GM23338 (cell line): ENCODE measurements around the gene CACNB2.

Source experiments
- CREB1 ChIP-seq: fragments of 250-450 bp; sonication (Bioruptor Pico); IDR thresholded peaks from 2 replicates; pipeline ENCODE4 v1.5.0; 2020; ENCODE audit warnings: low read depth, mild to moderate bottlenecking, moderate library complexity
- EZH2 ChIP-seq: fragments of 200-600 bp; sonication (generic); IDR thresholded peaks from one replicate; pipeline ENCODE4 v1.8.0; 2017; ENCODE audit warnings: antibody characterized with exemption, mild to moderate bottlenecking, low read depth; ENCODE audit not compliant: unreplicated experiment
- EZH2phosphoT487 ChIP-seq: fragments of 200-600 bp; sonication (generic); IDR thresholded peaks from one replicate; pipeline ENCODE4 v1.8.1; 2018; ENCODE audit warnings: antibody characterized with exemption; ENCODE audit not compliant: unreplicated experiment
- JUNB ChIP-seq: IDR thresholded peaks from one replicate; pipeline ENCODE4 v1.6.1; 2016; ENCODE audit warnings: antibody characterized with exemption; ENCODE audit not compliant: unreplicated experiment
- NANOG ChIP-seq: IDR thresholded peaks from 2 replicates; pipeline ENCODE4 v1.6.1; 2016; ENCODE audit warnings: antibody characterized with exemption, borderline replicate concordance
- POLR2AphosphoS5 ChIP-seq: IDR thresholded peaks from 2 replicates; pipeline ENCODE4 v1.6.1; 2016; ENCODE audit warnings: antibody characterized with exemption, low read depth
- STAT1 ChIP-seq: IDR thresholded peaks from one replicate; pipeline ENCODE4 v1.6.1; 2016; ENCODE audit warnings: antibody characterized with exemption; ENCODE audit not compliant: unreplicated experiment
- ZNF331 ChIP-seq: fragments of 250-450 bp; sonication (Bioruptor Pico); IDR thresholded peaks from 2 replicates; pipeline ENCODE4 v1.5.0; 2020; ENCODE audit warnings: low read depth, mild to moderate bottlenecking, moderate library complexity
- TF ChIP-seq, protein P1 (sequence below), 2 experiments: fragments of 200-600 bp in 1 of 2; sonication (generic) in 1 of 2; conservative IDR thresholded peaks; 2 replicates each; pipeline versions ENCODE4 v1.5.1 to v1.6.1; 2016 to 2017; ENCODE audit warnings: antibody characterized with exemption in 2 of 2, low read depth in 2 of 2, mild to moderate bottlenecking in 2 of 2, moderate library complexity in 1 of 2
- TF ChIP-seq, protein P2 (sequence below): IDR thresholded peaks from one replicate; pipeline ENCODE4 v1.6.1; 2018; ENCODE audit warnings: antibody characterized with exemption; ENCODE audit not compliant: unreplicated experiment
- TF ChIP-seq, protein P3 (sequence below): fragments of 250-450 bp; sonication (Bioruptor Pico); IDR thresholded peaks from 2 replicates; pipeline ENCODE4 v1.5.0; 2020; ENCODE audit warnings: mild to moderate bottlenecking, moderate library complexity

DNA sequence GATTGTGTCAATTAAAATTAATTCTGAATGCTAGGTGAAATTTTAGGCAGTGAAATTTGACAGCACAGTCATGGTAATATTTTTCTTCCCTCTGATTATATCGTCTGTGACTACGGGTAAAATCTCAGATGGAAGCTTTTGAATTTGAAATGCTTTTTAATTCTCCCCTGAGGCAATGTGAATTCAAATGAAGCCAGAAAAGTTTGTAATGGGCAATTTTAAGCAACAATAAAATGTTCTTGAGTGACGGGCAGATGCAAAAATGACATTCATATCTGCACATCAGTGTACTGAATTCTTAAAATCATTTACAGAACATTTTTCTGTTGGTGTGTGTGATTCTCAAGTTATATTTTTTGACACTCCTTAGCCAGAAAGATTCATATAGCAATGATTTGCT, 376.6 kb downstream of the CACNB2 start:
- TF ChIP-seq EZH2: no peak
- no peak for TF ChIP-seq POLR2AphosphoS5
- TF ChIP-seq, protein P1, sequence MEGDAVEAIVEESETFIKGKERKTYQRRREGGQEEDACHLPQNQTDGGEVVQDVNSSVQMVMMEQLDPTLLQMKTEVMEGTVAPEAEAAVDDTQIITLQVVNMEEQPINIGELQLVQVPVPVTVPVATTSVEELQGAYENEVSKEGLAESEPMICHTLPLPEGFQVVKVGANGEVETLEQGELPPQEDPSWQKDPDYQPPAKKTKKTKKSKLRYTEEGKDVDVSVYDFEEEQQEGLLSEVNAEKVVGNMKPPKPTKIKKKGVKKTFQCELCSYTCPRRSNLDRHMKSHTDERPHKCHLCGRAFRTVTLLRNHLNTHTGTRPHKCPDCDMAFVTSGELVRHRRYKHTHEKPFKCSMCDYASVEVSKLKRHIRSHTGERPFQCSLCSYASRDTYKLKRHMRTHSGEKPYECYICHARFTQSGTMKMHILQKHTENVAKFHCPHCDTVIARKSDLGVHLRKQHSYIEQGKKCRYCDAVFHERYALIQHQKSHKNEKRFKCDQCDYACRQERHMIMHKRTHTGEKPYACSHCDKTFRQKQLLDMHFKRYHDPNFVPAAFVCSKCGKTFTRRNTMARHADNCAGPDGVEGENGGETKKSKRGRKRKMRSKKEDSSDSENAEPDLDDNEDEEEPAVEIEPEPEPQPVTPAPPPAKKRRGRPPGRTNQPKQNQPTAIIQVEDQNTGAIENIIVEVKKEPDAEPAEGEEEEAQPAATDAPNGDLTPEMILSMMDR (conservative IDR thresholded peaks at IDR 0.05; ENCODE audit: low read depth in 2 of 2): no peak
- no peak for TF ChIP-seq JUNB
- TF ChIP-seq, protein P2, sequence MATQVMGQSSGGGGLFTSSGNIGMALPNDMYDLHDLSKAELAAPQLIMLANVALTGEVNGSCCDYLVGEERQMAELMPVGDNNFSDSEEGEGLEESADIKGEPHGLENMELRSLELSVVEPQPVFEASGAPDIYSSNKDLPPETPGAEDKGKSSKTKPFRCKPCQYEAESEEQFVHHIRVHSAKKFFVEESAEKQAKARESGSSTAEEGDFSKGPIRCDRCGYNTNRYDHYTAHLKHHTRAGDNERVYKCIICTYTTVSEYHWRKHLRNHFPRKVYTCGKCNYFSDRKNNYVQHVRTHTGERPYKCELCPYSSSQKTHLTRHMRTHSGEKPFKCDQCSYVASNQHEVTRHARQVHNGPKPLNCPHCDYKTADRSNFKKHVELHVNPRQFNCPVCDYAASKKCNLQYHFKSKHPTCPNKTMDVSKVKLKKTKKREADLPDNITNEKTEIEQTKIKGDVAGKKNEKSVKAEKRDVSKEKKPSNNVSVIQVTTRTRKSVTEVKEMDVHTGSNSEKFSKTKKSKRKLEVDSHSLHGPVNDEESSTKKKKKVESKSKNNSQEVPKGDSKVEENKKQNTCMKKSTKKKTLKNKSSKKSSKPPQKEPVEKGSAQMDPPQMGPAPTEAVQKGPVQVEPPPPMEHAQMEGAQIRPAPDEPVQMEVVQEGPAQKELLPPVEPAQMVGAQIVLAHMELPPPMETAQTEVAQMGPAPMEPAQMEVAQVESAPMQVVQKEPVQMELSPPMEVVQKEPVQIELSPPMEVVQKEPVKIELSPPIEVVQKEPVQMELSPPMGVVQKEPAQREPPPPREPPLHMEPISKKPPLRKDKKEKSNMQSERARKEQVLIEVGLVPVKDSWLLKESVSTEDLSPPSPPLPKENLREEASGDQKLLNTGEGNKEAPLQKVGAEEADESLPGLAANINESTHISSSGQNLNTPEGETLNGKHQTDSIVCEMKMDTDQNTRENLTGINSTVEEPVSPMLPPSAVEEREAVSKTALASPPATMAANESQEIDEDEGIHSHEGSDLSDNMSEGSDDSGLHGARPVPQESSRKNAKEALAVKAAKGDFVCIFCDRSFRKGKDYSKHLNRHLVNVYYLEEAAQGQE: no peak
- no peak for TF ChIP-seq EZH2phosphoT487
- no peak for TF ChIP-seq STAT1
- TF ChIP-seq NANOG: no peak
- no peak for TF ChIP-seq CREB1 (CRISPR knock-in tag)
- no peak for TF ChIP-seq ZNF331 (CRISPR knock-in tag)
- TF ChIP-seq, protein P3, sequence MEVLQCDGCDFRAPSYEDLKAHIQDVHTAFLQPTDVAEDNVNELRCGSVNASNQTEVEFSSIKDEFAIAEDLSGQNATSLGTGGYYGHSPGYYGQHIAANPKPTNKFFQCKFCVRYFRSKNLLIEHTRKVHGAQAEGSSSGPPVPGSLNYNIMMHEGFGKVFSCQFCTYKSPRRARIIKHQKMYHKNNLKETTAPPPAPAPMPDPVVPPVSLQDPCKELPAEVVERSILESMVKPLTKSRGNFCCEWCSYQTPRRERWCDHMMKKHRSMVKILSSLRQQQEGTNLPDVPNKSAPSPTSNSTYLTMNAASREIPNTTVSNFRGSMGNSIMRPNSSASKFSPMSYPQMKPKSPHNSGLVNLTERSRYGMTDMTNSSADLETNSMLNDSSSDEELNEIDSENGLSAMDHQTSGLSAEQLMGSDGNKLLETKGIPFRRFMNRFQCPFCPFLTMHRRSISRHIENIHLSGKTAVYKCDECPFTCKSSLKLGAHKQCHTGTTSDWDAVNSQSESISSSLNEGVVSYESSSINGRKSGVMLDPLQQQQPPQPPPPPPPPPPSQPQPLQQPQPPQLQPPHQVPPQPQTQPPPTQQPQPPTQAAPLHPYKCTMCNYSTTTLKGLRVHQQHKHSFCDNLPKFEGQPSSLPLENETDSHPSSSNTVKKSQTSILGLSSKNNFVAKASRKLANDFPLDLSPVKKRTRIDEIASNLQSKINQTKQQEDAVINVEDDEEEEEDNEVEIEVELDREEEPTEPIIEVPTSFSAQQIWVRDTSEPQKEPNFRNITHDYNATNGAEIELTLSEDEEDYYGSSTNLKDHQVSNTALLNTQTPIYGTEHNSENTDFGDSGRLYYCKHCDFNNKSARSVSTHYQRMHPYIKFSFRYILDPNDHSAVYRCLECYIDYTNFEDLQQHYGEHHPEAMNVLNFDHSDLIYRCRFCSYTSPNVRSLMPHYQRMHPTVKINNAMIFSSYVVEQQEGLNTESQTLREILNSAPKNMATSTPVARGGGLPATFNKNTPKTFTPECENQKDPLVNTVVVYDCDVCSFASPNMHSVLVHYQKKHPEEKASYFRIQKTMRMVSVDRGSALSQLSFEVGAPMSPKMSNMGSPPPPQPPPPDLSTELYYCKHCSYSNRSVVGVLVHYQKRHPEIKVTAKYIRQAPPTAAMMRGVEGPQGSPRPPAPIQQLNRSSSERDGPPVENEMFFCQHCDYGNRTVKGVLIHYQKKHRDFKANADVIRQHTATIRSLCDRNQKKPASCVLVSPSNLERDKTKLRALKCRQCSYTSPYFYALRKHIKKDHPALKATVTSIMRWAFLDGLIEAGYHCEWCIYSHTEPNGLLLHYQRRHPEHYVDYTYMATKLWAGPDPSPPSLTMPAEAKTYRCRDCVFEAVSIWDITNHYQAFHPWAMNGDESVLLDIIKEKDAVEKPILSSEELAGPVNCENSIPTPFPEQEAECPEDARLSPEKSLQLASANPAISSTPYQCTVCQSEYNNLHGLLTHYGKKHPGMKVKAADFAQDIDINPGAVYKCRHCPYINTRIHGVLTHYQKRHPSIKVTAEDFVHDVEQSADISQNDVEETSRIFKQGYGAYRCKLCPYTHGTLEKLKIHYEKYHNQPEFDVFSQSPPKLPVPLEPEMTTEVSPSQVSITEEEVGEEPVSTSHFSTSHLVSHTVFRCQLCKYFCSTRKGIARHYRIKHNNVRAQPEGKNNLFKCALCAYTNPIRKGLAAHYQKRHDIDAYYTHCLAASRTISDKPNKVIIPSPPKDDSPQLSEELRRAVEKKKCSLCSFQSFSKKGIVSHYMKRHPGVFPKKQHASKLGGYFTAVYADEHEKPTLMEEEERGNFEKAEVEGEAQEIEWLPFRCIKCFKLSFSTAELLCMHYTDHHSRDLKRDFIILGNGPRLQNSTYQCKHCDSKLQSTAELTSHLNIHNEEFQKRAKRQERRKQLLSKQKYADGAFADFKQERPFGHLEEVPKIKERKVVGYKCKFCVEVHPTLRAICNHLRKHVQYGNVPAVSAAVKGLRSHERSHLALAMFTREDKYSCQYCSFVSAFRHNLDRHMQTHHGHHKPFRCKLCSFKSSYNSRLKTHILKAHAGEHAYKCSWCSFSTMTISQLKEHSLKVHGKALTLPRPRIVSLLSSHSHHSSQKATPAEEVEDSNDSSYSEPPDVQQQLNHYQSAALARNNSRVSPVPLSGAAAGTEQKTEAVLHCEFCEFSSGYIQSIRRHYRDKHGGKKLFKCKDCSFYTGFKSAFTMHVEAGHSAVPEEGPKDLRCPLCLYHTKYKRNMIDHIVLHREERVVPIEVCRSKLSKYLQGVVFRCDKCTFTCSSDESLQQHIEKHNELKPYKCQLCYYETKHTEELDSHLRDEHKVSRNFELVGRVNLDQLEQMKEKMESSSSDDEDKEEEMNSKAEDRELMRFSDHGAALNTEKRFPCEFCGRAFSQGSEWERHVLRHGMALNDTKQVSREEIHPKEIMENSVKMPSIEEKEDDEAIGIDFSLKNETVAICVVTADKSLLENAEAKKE (CRISPR knock-in tag): no peak
